Stimulated activated CD4-positive, alpha-beta T cell treated with anti-CD3 and anti-CD28 coated beads, Interleukin-1b, Interleukin-23, amount 100 ng/mL, for 48 hours (primary cell): ENCODE data around the gene AVPR1B.
"Not testable (repeated sequence)": the region's sequence is repeated elsewhere in the genome, so short reads cannot be mapped to it uniquely, and the experiment has no call there.

Source experiments
- DNase-seq: peaks from one replicate; pipeline ENCODE4 v3.0.0-alpha.2; 2020

The AVPR1B gene

DNA sequence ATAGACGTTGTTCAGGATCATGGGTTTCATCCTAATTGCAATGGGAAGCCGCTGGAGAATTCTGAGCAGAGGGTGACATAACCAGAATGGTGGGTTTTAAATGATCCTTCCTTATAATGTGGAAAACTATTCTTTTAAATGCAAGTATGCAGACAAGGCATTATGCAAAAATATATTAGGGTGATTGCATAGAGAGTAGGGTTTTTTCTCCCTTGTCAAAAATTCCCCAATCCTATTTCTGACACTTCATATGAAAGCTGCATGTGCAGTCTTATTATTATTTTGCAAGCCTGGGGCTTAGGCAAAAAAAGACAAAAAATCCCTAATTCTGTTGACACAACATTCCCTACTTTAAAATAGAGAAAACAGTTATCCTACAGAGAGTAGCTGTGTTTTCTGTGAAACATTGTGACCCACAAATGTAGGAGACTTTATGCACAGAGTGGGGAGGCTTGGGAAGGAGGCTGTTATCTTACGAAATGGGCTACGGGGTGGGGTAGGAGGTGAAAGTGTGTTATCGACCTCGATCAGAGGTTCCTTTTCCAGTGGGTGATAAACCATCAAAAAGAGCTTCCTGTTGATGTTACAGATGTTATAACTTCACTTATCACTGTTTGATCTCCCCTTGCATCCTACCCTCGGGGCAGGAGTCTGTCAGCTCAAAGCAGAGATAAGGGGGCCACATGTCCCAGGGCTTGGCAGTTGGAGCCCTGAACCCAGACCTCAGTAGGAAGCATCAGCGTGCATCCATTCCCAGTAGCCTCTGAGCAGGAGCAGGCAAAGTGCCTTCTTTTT, 37.0 kb downstream of the AVPR1B start:
- no peak for DNase-seq

GRCh38 chr1:206079135-206079534, 38.1 kb downstream of the AVPR1B start:
- no peak for DNase-seq

DNA sequence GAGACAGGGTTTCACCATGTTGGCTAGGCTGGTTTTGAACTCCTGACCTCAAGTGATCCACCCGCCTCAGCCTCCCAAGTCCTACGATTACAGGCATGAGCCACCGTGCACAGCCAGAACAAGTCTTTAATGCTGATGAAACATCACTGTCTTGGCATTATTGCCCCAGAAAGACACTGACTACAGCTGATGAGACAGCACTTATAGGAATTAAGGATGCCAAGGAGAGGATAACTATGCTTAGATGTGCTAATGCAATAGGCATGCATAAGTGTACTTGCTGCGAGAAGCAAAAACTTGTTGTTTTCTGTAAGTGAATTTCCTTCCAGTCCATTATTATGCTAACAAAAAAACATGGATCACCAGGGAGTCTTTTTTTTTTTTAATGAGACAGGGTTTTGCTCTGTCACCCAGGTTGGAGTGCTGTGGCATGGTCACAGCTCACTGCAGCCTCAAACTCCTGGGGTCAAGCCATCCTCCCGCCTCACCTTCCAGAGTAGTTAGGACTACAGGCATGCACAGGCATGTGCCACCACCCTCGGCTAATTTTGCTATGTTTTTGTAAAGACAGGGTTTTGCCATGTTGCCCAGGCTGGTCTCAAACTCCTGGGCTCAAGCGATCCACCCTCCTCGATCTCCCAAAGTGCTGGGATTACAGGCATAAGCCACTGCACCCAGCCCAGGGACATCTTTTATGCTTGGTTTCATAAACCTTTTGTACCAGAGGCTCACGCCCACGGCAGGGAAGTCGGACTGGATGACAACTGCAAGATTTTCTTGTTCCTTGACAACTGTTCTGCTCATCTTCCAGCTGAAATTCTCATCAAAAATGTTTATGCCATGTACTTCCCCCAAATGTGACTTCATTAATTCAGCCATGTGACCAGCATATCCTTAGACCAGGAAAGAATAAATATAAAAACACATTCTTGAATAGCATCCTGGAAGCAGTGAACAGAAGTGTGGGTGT, 41.1 kb downstream of the AVPR1B start:
- DNase-seq = no peak

- DNase-seq = no peak
Measured at GRCh38 chr1:206074839-206075238, 42.3 kb downstream of the AVPR1B start.

DNA sequence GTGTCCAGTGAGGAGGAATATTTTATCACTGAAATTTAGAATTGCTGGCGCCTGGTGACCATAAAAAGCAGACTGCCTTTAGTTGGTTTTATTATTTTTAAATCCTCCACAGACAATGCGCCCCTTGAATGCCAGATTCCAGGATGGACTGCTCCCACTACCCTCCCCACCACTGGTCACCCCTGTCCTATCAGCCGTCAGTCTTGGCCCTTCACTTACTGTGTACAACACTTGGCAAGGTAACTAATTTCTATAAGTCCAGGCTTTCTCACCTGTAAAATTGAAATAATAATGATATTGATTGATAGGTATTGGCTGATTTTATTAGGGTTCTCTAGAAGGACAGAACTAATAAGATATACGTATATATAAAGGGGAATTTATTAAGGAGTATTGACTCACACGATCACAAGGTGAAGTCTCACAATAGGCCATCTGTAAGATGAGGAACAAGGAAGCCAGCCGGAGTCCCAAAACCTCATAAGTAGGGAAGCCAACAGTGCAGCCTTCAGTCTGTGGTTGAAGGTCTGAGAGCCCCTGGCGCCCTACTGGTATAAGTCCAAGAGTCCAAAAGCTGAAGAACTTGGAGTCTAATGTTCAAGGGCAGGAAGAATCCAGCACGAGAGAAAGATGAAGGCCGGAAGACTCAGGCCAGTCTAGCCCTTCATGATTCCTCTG, 46.4 kb downstream of the AVPR1B start:
- DNase-seq = no peak

DNA sequence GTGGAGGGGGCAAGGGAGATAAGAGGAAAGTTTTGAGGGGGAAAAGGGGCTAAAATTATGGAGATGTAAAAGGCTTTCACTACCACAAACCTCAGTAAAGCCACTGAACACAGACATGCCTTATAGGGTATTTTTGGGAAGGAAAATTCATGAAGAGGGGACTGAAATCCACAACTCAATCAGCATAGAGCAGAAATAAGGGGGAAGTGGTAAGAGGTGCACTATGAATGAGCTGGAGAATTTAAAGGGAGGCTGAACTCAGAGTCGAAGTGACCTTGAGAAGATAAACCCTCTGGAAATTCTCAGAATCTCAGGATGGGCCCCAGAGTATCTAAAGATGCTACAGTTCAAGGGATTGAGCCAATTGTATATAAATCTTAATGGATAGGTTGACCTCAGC, 48.9 kb downstream of the AVPR1B start:
- no peak for DNase-seq

DNA sequence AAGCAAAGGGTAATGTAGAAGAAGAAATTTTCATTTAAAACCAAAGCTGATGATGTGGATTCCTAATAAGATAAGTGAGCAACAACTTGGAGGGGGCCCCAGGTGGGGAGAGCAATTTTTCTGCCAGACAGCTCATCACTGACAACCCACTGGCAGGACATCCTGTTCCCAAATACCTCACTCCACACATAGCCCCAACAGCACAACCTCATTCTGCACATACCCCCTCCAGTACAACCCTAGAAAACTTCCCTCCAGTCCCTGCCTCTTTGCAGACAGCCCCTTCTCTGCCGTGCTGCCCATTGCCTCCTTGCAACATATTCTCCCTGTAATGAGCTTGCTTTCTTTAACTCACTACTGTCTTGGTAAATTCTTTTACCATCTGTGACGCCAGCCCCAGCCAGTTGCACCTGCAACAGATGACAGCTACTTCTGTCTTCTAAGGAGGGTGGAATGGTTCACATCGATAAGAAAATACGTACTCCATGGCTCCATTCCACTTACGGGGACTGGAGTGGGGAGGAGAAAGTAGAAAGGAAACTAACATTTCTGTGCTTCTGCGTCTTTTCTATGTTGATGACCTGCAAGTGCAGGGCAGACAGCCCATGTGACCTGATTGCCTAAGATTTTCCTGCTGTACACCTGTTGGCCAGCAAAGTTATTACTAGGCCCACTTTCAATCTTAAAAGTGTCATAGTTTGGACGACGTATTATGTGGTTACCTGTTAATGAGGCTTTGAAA, 49.5 kb downstream of the AVPR1B start:
- no peak for DNase-seq

GRCh38 chr1:206066479-206067171, 50.6 kb downstream of the AVPR1B start:
- DNase-seq = no peak

- DNase-seq = no peak
Measured at GRCh38 chr1:206065547-206066145, 51.5 kb downstream of the AVPR1B start.

DNA sequence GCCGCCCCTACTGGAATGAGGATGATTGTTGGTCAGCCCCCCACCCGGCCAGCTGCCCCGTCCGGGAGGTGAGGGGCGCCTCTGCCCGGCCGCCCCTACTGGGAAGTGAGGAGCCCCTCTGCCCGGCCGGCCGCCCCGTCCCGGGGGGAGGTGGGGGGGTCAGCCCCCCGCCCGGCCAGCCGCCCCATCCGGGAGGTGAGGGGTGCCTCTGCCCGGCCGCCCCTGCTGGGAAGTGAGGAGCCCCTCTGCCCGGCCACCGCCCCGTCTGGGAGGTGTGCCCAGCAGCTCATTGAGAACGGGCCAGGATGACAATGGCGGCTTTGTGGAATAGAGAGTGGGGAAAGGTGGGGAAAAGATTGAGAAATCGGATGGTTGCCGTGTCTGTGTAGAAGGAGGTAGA, 52.7 kb downstream of the AVPR1B start:
- not testable (repeated sequence) for DNase-seq

DNA sequence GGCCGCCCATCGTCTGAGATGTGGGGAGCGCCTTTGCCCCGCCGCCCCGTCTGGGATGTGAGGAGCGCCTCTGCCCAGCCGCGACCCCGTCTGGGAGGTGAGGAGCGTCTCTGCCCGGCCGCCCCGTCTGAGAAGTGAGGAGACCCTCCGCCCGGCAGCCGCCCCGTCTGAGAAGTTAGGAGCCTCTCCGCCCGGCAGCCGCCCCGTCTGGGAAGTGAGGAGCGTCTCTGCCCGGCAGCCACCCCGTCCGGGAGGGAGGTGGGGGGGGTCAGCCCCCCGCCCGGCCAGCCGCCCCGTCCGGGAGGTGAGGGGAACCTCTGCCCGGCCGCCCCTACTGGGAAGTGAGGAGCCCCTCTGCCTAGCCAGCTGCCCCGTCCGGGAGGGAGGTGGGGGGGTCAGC, 53.2 kb downstream of the AVPR1B start:
- not testable (repeated sequence) for DNase-seq

DNA sequence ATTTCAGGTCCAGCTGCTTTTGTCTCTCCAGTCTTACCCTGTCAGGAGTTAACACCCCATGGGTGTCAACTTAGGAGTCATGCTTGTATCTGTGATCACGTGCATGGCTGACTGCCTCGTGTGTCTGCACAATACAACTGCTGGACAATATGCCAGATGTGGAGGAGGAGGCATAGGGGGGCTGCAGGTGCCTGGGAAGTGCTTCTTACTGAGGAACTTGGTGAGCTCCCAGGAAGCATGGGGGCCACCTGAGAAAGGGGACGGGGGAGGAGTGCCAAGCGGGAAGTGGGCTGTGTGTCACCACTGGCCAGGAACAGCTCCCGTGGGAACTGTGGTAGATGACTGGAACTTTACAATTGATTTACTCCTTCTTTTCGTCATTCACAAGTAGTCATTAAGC, 54.7 kb downstream of the AVPR1B start:
- DNase-seq = no peak

DNA sequence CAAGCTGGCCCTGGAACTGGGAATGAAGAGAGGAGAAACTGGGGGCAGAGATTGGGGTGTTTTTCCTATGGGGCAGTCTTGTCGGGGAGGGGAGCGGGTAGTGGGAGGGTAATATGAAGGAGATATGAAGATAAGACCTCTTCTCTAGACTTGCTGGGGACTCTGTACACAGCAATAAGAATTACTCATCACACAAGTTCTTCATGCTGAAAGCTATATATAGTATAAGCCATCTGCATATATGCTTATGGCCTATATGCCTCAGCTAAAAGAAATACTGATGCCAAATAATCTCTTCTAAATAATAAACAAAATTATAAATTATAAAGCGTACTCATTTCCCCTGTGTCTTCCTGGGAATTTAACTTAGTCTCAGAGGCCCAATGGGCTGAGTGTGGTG, 56.3 kb downstream of the AVPR1B start:
- DNase-seq = no peak
